GM12878 (cell line): Measurements from ENCODE around the gene FNDC3B. TPM values are rescaled to one million over a fixed set of nuclear protein-coding genes. Genes with fewer than 3 reads are reported as not detected.

Experiments
- ATAC-seq: fragments of 200-7000 bp; cut with Tn5 transposase; 3 replicates; pipeline ENCODE4 v1.9.1; 2020; ENCODE audit warnings: mild to moderate bottlenecking, moderate library complexity
- BruUV-seq: library from RNA; stranded (reverse); fragments of 400-500 nt; replicated peaks from 2 replicates; lab custom pipeline; 2021; lab: Mats Ljungman, UMichigan
- CTCF ChIA-PET: fragments of 300-600 bp; sonication (Branson Sonifier 250); formaldehyde crosslinking; extraction: SDS; loops from one replicate; lab custom pipeline; 2021; ENCODE audit warnings: inconsistent platforms; lab: Yijun Ruan, JAX
- POLR2A ChIA-PET: fragments of 350-600 bp; formaldehyde crosslinking; extraction: SDS; loops from one replicate; lab custom pipeline; 2021; ENCODE audit warnings: inconsistent platforms; lab: Charles Lee
- RAD21 ChIA-PET: fragments of 300-600 bp; sonication (Branson Sonifier 250); formaldehyde crosslinking; loops from one replicate; lab custom pipeline; 2023; ENCODE audit warnings: antibody characterized with exemption; ENCODE audit not compliant: unreplicated experiment; lab: Charles Lee
- SMC1A ChIA-PET: fragments of 300-600 bp; sonication (Branson Sonifier 250); formaldehyde crosslinking; loops from one replicate; lab custom pipeline; 2023; ENCODE audit not compliant: unreplicated experiment, uncharacterized antibody; lab: Charles Lee
- DNase-seq: peaks from one replicate; pipeline ENCODE4 v3.0.0-alpha.2; 2011; ENCODE audit warnings: low read depth, low spot score
- FAIRE-seq: peaks from 3 replicates; lab custom pipeline; 2011; peaks lifted over from hg19 to GRCh38; lab: Jason Lieb, UNC
- H2AFZ ChIP-seq: 2 replicates; pipeline ENCODE4 v1.6.0; 2011; ENCODE audit warnings: low read depth, low read length, control low read depth; ENCODE audit not compliant: control insufficient read depth
- H3K27ac ChIP-seq: 2 replicates; pipeline ENCODE4 v1.5.1; 2011; ENCODE audit warnings: control low read depth; ENCODE audit not compliant: control insufficient read depth, insufficient read depth
- H3K27me3 ChIP-seq, 2 experiments: replicated peaks in 1 of 2; 2 replicates each; pipeline versions ENCODE4 v1.6.0 to v1.6.1; 2011; ENCODE audit warnings: low read length in 1 of 2; ENCODE audit not compliant: control insufficient read depth in 2 of 2, insufficient read depth in 2 of 2
- H3K36me3 ChIP-seq, 2 experiments: 2 replicates each; pipeline ENCODE4 v1.5.1; 2011; ENCODE audit warnings: low read length in 1 of 2; ENCODE audit not compliant: control insufficient read depth in 2 of 2, insufficient read depth in 2 of 2
- H3K4me1 ChIP-seq: 2 replicates; pipeline ENCODE4 v1.6.1; 2011; ENCODE audit warnings: mild to moderate bottlenecking, low read length, moderate library complexity, mixed read lengths; ENCODE audit not compliant: control insufficient read depth, insufficient read depth
- H3K4me2 ChIP-seq: 2 replicates; pipeline ENCODE4 v1.6.0; 2011; ENCODE audit warnings: control low read depth; ENCODE audit not compliant: control insufficient read depth, insufficient read depth
- H3K4me3 ChIP-seq: fragments of 200-600 bp; sonication (generic); 2 replicates; pipeline ENCODE4 v1.5.1; 2016
- H3K79me2 ChIP-seq: 2 replicates; pipeline ENCODE4 v1.6.0; 2011; ENCODE audit warnings: low read length; ENCODE audit not compliant: control insufficient read depth, insufficient read depth
- H3K9ac ChIP-seq: 2 replicates; pipeline ENCODE4 v1.8.0; 2011; ENCODE audit warnings: low read length, control low read depth, mixed read lengths; ENCODE audit not compliant: control insufficient read depth, insufficient read depth
- H3K9me3 ChIP-seq: replicated peaks from 3 replicates; pipeline ENCODE4 v1.5.1; 2011; ENCODE audit warnings: mild to moderate bottlenecking, low read length; ENCODE audit not compliant: control insufficient read depth, insufficient read depth
- H4K20me1 ChIP-seq: 2 replicates; pipeline ENCODE4 v1.6.0; 2011; ENCODE audit not compliant: control insufficient read depth, insufficient read depth
- MXI1 ChIP-seq: fragments of 150-350 bp; IDR thresholded peaks from 2 replicates; pipeline ENCODE4 v1.6.1; 2011; ENCODE audit warnings: low read depth, mild to moderate bottlenecking, inconsistent platforms, low read length, improper control_type of control experiment
- NFYB ChIP-seq: IDR thresholded peaks from 2 replicates; pipeline ENCODE4 v1.6.1; 2011; ENCODE audit warnings: low read depth, mild to moderate bottlenecking, low read length, improper control_type of control experiment, moderate library complexity; ENCODE audit not compliant: insufficient read depth
- POU2F2 ChIP-seq: IDR thresholded peaks from 3 replicates; pipeline ENCODE4 v1.6.1; 2011; ENCODE audit warnings: low read depth, mild to moderate bottlenecking, low read length, borderline replicate concordance
- SMARCA5 ChIP-seq: fragments of 450-650 bp; IDR thresholded peaks from 2 replicates; pipeline ENCODE4 v1.6.1; 2017; ENCODE audit warnings: mild to moderate bottlenecking
- SPI1 ChIP-seq: IDR thresholded peaks from 2 replicates; pipeline ENCODE4 v1.6.1; 2011; ENCODE audit warnings: low read depth, mild to moderate bottlenecking, low read length, moderate library complexity, borderline replicate concordance; ENCODE audit not compliant: insufficient read depth
- YBX1 ChIP-seq: fragments of 450-650 bp; IDR thresholded peaks from 2 replicates; pipeline ENCODE4 v1.6.1; 2016; ENCODE audit warnings: antibody characterized with exemption
- WGBS: methylation state at CpG from one replicate; pipeline ENCODE4 v1.1.6; 2016; ENCODE audit warnings: low lambda C conversion rate; ENCODE audit not compliant: insufficient replicate concordance, insufficient coverage; ENCODE audit errors: missing lambda C conversion rate; 5-methylcytosine and 5-hydroxymethylcytosine counted together
- in situ Hi-C: fragments of 300-500 bp; cut with MboI; formaldehyde crosslinking; loops from 9 replicates; pipeline ENCODE4 v1.14.3; 2018; ENCODE audit warnings: mixed read lengths
- intact Hi-C: fragments of 100-400 bp; cut with micrococcal nuclease; formaldehyde crosslinking; loops from one replicate; pipeline ENCODE4 v1.14.2; 2022; ENCODE audit not compliant: unreplicated experiment
- polyA plus RNA-seq, 11 experiments: library from polyadenylated mRNA; depleted of rRNA in 4 of 11; unstranded in 6 of 11; stranded (reverse) in 5 of 11; fragments of >200 nt; fragmentation: Nextera tagmentation in 4 of 11; fragmentation: Illumina TruSeq in 1 of 11; extraction: Ambion mirVana in 4 of 11; extraction: Trizol in 1 of 11; gene quantifications; 1 replicate in 1 of 11; 2 replicates in 10 of 11; pipeline versions ENCODE4 v1.2.1 to v1.2.3, GENCODE V29; 2011 to 2016; ENCODE audit warnings: inconsistent platforms in 2 of 11, missing spikeins in 2 of 11, low read depth in 1 of 11
- total RNA-seq, 4 experiments: library from RNA; depleted of rRNA in 3 of 4; stranded (reverse); fragments of >200 nt in 3 of 4; fragmentation: Illumina TruSeq in 1 of 4; extraction: Trizol in 1 of 4; gene quantifications; 2 replicates each; pipeline versions ENCODE4 v1.2.1 to v1.2.3, GENCODE V29; 2013 to 2021
- TF ChIP-seq, protein P1 (sequence below): fragments of 450-650 bp; conservative IDR thresholded peaks from 2 replicates; pipeline ENCODE4 v1.6.1; 2017; ENCODE audit warnings: mild to moderate bottlenecking, moderate library complexity

FNDC3B gene
- total and polyA plus RNA-seq, 10 of the 15 experiments (the other 5 are each of a cell fraction or from before 2014, with no cell fraction given), result 7.9 to 35.0 (median 18.5) TPM

DNA sequence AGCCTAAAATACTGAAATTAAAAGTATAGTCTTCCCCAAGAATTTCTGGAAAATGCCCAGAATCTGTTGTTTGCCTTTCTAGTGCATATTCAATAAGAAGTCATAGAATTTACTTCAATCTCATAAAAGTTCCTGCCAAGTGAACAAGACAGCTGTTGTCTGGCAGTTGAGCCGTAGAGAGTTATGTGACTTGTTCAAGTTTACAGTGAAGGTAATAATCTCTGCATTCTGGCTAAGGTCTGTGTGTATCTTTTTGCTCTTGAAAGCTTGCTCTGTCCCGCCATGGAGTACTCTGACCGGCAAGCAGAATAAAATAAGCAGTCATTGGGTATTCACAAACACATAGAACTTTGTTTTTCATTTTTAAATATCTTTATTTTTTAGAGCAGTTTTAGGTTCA lies 331.0 kb downstream of the FNDC3B start:
- H3K79me2 ChIP-seq, result no peaks in the 10 kb centered on the region
- no peak overlapping the region for H3K9ac ChIP-seq
- H4K20me1 ChIP-seq, result no peaks in the 10 kb centered on the region
- DNase-seq, result no peak
- in situ Hi-C loops, result no loop called here
- CTCF ChIA-PET, result interaction anchor here (0.6 to 1.0 kb wide), 2 partner anchors 52 to 225 kb away, joined by 3 to 4 read pairs; no protein-coding TSS in a partner anchor
- 96% methylated on average over 3 of the region's 3 CpGs for WGBS
- H3K27me3 ChIP-seq, result no peaks in the 10 kb centered on the region
- H3K27ac ChIP-seq, result no peak overlapping the region
- no peaks in the 10 kb centered on the region for H3K4me1 ChIP-seq
- TF ChIP-seq SMARCA5 (no peak), NFYB (no peak), SPI1 (no peak), YBX1 (no peak), POU2F2 (no peak), MXI1 (no peak)
- TF ChIP-seq, protein P1, sequence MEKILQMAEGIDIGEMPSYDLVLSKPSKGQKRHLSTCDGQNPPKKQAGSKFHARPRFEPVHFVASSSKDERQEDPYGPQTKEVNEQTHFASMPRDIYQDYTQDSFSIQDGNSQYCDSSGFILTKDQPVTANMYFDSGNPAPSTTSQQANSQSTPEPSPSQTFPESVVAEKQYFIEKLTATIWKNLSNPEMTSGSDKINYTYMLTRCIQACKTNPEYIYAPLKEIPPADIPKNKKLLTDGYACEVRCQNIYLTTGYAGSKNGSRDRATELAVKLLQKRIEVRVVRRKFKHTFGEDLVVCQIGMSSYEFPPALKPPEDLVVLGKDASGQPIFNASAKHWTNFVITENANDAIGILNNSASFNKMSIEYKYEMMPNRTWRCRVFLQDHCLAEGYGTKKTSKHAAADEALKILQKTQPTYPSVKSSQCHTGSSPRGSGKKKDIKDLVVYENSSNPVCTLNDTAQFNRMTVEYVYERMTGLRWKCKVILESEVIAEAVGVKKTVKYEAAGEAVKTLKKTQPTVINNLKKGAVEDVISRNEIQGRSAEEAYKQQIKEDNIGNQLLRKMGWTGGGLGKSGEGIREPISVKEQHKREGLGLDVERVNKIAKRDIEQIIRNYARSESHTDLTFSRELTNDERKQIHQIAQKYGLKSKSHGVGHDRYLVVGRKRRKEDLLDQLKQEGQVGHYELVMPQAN, result no peak
- TF ChIP-seq, all 136 proteins: peak for 0
- Histone ChIP-seq H3K9me3 (no peaks in the 10 kb centered on the region), H3K36me3 (peaks cover 0 to 15% of the 10 kb centered on the region in 2 experiments; a peak in 3 of 4 replicates), H2AFZ (no peak overlapping the region), H3K4me2 (no peak overlapping the region), H3K4me3 (no peak overlapping the region)
- FAIRE-seq, result no peak
- ChIA-PET SMC1A (no interaction called here), POLR2A (no interaction called here), RAD21 (no interaction called here)
- BruUV-seq, result no TSS peak
- ATAC-seq, result no peak
- intact Hi-C loops, result no loop called here
